Breast epithelium (tissue), 3 donors: Measurements from ENCODE around the gene ZNF710.

Experiments
- POLR2A ChIP-seq: fragments of 450-650 bp; IDR thresholded peaks from one replicate; pipeline ENCODE4 v1.6.1; 2016; ENCODE audit warnings: antibody characterized with exemption, mild to moderate bottlenecking, moderate library complexity
- TF ChIP-seq, protein P1 (sequence below), 3 donors: fragments of 450-650 bp; IDR thresholded peaks; one replicate each; pipeline ENCODE4 v1.5.1; 2016 to 2017; ENCODE audit warnings: antibody characterized with exemption in 3 of 3, mild to moderate bottlenecking in 3 of 3, moderate library complexity in 3 of 3

GRCh38 chr15:90036806-90037510 is 35.8 kb downstream of the ZNF710 start:
- TF ChIP-seq, protein P1, sequence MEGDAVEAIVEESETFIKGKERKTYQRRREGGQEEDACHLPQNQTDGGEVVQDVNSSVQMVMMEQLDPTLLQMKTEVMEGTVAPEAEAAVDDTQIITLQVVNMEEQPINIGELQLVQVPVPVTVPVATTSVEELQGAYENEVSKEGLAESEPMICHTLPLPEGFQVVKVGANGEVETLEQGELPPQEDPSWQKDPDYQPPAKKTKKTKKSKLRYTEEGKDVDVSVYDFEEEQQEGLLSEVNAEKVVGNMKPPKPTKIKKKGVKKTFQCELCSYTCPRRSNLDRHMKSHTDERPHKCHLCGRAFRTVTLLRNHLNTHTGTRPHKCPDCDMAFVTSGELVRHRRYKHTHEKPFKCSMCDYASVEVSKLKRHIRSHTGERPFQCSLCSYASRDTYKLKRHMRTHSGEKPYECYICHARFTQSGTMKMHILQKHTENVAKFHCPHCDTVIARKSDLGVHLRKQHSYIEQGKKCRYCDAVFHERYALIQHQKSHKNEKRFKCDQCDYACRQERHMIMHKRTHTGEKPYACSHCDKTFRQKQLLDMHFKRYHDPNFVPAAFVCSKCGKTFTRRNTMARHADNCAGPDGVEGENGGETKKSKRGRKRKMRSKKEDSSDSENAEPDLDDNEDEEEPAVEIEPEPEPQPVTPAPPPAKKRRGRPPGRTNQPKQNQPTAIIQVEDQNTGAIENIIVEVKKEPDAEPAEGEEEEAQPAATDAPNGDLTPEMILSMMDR (IDR thresholded peaks at IDR 0.05): no peak
- no peak for TF ChIP-seq POLR2A
